ENCODE results near the gene CPLX4. TPM values are rescaled to one million over a fixed set of nuclear protein-coding genes. Genes with fewer than 3 reads are reported as not detected.

CPLX4 gene, protein sequence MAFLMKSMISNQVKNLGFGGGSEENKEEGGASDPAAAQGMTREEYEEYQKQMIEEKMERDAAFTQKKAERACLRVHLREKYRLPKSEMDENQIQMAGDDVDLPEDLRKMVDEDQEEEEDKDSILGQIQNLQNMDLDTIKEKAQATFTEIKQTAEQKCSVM
- polyA plus RNA-seq (2012; rRNA removed), result not detected in 2 replicates
- polyA plus RNA-seq (2012; cell fraction: cytosol; rRNA removed), result not detected in 2 replicates
- polyA plus RNA-seq (2012; cell fraction: nucleus; rRNA removed), result not detected in 2 replicates

DNA sequence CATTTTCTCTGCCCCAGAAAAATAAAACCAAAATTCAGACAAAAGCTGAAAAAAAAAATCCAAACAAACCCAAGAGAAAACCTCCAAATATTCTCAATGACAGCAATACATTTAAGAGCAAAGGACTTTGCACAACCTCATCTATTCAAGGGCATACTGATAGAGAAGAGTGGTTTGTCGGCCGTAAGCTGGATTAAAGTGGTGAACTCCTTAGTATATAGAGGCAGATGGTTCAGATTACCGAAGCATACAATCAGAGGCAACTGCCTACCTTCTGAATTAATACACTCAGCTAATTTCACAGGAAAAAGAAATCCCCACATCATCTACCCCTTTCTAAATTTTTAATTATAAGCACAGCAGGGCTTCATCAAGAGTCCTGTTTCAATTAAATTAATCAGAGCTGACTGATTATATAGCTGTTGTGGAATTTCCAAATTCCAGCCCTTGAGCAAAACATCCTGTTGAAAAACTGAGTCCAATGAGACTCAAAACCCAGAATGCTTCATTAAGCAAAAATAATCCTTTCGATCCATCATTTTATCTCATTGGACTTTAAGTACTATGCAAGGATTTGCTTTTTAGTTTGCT is at the start of gene CPLX4:
TSS of gene CPLX4 (minus strand) at position 190 of the 591 bp plus-strand sequence. CDS start at position 3, 187 bp downstream.
- WGBS (ENCODE audit: low lambda C conversion rate), result 77% methylated on average over 4 of the region's 4 CpGs
- Histone ChIP-seq H3K36me3 (replicated peaks in 1 of 2; ENCODE audit: control insufficient read depth in 1 of 2, insufficient read depth in 2 of 2, low read length in 1 of 2) (no peaks in the 10 kb centered on the region), H3K4me3 (ENCODE audit: low read depth in 2 of 2, low read length in 1 of 2) (no peak within 1 kb of the TSS), H2AFZ (ENCODE audit: low read depth) (no peak within 1 kb of the TSS), H3K27me3 (ENCODE audit: insufficient read depth) (no peaks in the 10 kb centered on the region), H4K20me1 (ENCODE audit: insufficient read depth) (no peaks in the 10 kb centered on the region), H3K4me2 (no peak within 1 kb of the TSS), H3K9ac (no peak within 1 kb of the TSS), H3K27ac (ENCODE audit: low read depth in 2 of 2, low read length in 1 of 2) (no peak within 1 kb of the TSS), H3K9me2 (no peaks in the 10 kb centered on the region), H3K4me1 (ENCODE audit: control insufficient read depth in 1 of 2, insufficient read depth in 2 of 2, low read depth in 1 of 2, low read length in 1 of 2) (no peaks in the 10 kb centered on the region), H3F3A (replicated peaks; ENCODE audit: insufficient read depth) (no peaks in the 10 kb centered on the region), H3K79me2 (ENCODE audit: insufficient read depth) (no peaks in the 10 kb centered on the region), H3K9me3 (no peaks in the 10 kb centered on the region)
- no peak for DNase-seq
- ChIA-PET CTCF (interaction anchor here (0.9 to 6.5 kb wide), 7 partner anchors 8 to 248 kb away, joined by 3 to 40 read pairs (median 3); no protein-coding TSS in a partner anchor), POLR2A (no interaction called here)
- TF ChIP-seq GABPA (IDR thresholded peaks at IDR 0.05; ENCODE audit: low read depth) (no peak), NRF1 (IDR thresholded peaks at IDR 0.05; ENCODE audit: low read depth, low read length) (no peak), SMC3 (IDR thresholded peaks at IDR 0.05; ENCODE audit: low read depth, low read length) (no peak), CHD2 (IDR thresholded peaks at IDR 0.05; ENCODE audit: low read length, partially characterized antibody) (no peak), SIN3A (IDR thresholded peaks at IDR 0.05; ENCODE audit: borderline replicate concordance, low read depth, low read length) (no peak), TEAD4 (IDR thresholded peaks at IDR 0.05; ENCODE audit: borderline replicate concordance, insufficient read depth) (no peak), USF1 (IDR thresholded peaks at IDR 0.05; ENCODE audit: borderline replicate concordance, low read depth) (no peak), RXRA (IDR thresholded peaks at IDR 0.05; ENCODE audit: borderline replicate concordance, low read depth) (no peak), RCOR1 (IDR thresholded peaks at IDR 0.05; ENCODE audit: low read length) (no peak), EP300 (IDR thresholded peaks at IDR 0.05; ENCODE audit: borderline replicate concordance in 1 of 2, low read depth in 1 of 2, low read length in 1 of 2) (no peak), JUND (IDR thresholded peaks at IDR 0.05) (no peak), USF2 (IDR thresholded peaks at IDR 0.05; ENCODE audit: borderline replicate concordance, low read depth, low read length) (no peak), FOXM1 (IDR thresholded peaks at IDR 0.05; ENCODE audit: low read depth) (no peak), POLR2AphosphoS5 (IDR thresholded peaks at IDR 0.05; ENCODE audit: low read depth, low read length) (no peak)
- TF ChIP-seq, protein P1, sequence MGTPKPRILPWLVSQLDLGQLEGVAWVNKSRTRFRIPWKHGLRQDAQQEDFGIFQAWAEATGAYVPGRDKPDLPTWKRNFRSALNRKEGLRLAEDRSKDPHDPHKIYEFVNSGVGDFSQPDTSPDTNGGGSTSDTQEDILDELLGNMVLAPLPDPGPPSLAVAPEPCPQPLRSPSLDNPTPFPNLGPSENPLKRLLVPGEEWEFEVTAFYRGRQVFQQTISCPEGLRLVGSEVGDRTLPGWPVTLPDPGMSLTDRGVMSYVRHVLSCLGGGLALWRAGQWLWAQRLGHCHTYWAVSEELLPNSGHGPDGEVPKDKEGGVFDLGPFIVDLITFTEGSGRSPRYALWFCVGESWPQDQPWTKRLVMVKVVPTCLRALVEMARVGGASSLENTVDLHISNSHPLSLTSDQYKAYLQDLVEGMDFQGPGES (IDR thresholded peaks at IDR 0.05; ENCODE audit: low read depth, low read length), result no peak

All from SK-N-SH (cell line).